ENCODE data around the gene RAPGEF2.
A peak's percentile ranks its signal among the peaks of the same experiment; 100 is the strongest.

The RAPGEF2 gene

GRCh38 chr4:159201168-159201567, 98.3 kb downstream of the RAPGEF2 start:
- DNase-seq = no peak

DNA sequence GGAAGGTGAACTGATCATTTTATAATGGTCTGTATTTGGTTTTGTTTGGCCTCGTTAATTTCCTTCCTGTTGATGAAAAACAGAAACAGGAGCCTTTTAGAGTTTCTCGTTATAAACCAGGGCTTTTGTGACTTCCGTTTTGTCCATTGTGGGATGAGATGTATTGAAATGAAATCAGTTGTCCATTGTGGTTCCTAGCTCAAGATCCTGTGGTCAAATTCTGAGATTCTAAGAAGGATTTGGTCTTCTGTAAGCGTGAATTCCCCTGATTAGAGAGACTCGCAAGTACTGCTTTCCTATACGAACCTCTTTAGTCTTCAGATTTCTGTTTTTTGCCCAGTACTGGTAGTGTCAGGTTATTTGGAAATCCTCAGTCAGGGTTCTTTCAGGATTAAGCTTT, 101.7 kb downstream of the RAPGEF2 start:
- no peak for DNase-seq

DNA sequence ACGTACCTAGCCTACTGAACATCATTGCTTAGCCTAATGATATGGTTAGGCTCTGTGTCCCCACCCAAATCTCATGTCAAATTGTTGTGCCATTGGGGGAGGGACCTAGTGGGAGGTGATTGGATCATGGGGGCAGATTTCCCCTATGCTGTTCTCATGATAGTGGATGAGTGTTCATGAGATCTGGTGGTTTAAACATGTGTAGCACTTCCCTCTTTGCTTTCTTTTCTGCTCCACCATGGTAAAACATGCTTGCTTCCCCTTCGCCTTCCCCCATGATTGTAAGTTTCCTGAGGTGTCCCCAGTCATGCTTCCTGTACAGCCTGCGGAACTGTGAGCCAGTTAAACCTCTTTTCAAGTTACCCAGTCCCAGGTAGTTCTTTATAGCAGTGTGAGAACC, 102.6 kb downstream of the RAPGEF2 start:
- no peak for DNase-seq

DNA sequence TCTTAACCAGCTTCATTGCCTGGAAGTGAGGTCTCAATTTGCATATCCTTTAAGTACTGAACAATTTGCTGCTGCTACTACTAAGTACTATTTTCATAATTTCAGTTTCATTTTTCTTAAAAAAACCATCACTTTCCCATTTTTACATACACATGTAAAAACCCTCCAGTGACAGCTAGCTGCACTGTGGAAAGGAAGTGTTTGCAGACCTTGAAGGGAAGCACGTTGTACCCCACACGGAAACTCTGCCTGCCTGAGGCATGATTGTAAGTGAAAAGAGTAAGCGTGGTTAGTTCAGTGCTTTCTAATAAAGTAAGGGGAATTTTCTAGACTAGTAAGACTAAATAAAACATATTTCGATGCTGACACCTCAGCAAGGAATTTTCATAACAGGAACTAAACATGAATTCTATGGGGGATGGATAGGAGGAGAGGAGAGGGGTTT, 103.6 kb downstream of the RAPGEF2 start:
- no peak for DNase-seq

DNA sequence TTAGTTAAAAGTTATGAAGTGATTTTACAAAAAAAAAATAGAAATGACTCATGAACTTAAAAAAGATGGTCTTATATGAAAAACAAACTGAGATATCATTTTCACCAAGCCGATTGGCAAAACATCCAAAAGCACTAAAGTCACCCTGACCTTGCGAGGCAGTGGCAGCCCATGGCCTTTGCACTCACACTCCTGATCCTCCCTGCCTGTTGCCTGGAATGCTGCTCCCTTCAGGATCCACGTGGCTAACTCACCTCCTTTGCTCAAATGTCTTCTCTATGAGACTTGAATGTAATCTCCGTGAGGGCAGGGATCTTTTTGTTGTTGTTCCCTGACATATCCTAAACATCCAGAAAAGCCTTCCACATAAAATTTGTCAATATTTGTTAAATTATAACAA, 106.4 kb downstream of the RAPGEF2 start:
- DNase-seq = no peak

- DNase-seq = no peak
Observed at GRCh38 chr4:159210975-159211374, 108.1 kb downstream of the RAPGEF2 start.

- no peak for DNase-seq
Observed at GRCh38 chr4:159212675-159213293, 109.9 kb downstream of the RAPGEF2 start.

GRCh38 chr4:159216834-159217233, 114.0 kb downstream of the RAPGEF2 start:
- DNase-seq = no peak

- no peak for DNase-seq
Observed at GRCh38 chr4:159219862-159220261, 117.0 kb downstream of the RAPGEF2 start.

GRCh38 chr4:159220353-159220752, 117.5 kb downstream of the RAPGEF2 start:
- no peak for DNase-seq

GRCh38 chr4:159221280-159221679, 118.4 kb downstream of the RAPGEF2 start:
- DNase-seq = no peak

GRCh38 chr4:159222043-159222552, 119.2 kb downstream of the RAPGEF2 start:
- DNase-seq = no peak

DNA sequence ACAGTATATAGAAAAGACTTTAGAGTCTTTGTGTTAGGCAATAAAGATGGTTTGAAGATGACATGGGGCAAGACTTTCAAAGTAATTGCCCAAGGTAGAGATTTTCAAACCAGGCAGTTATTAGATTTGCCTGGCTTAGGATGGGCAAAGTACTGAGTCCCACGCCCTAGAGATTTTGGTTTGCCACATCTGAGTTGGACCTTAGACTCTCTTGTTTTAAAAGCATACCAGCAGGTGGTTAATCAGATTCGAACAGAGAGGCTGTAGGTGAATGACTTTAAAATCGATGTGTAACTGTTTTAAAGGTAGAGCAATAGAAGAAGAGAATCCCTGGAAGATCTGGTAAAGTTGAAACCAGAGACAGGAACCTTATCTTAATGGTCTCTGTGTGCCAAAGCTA, 121.5 kb downstream of the RAPGEF2 start:
- DNase-seq = no peak

GRCh38 chr4:159227378-159227777, 124.5 kb downstream of the RAPGEF2 start:
- DNase-seq = peak; percentile 78

- DNase-seq = no peak
Observed at GRCh38 chr4:159227984-159228383, 125.1 kb downstream of the RAPGEF2 start.

DNA sequence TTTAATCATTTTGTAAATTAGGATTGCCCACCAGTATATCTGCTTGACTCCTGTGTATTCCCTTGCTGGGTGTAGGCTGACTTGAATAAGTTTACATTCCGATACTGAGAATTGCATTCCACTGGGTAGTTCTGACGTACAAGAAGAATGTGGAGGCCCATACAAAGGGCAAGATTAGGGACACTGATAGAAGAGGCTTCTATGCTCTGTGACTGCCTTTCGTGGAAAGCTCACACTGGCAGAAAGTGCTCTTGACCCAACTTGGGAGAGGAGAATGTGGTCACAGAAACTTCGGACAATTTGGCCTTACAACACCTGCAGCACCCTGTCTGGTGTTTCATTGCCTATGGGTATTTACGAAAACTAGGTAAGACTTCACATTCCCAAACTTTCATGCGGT, 126.3 kb downstream of the RAPGEF2 start:
- DNase-seq = no peak

GRCh38 chr4:159232465-159233106, 129.7 kb downstream of the RAPGEF2 start:
- peak; percentile 16 for DNase-seq

- no peak for DNase-seq
Observed at GRCh38 chr4:159235779-159236368, 133.0 kb downstream of the RAPGEF2 start.

DNA sequence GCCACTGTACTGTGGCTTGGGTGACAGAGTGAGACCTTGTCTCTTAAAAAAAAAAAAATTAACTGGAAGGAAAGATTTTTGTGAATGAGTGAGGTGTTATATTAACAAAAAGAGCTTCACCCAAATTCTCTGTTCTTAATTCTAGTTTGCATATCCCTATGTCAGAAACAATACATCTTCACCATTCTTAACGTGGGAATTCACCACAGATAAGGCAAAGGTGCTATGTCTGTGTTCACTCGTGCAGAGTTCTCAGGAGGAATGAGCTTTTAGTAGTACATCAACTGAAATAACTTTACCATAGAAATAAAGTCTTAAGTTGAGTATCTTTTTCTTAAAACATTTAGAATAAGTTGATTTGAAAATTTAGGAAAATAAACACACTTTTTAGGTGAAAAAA, 135.1 kb downstream of the RAPGEF2 start:
- no peak for DNase-seq

- peak; percentile 22 for DNase-seq
Observed at GRCh38 chr4:159238631-159239030, 135.8 kb downstream of the RAPGEF2 start.

GRCh38 chr4:159239629-159240028, 136.8 kb downstream of the RAPGEF2 start:
- no peak for DNase-seq

DNA sequence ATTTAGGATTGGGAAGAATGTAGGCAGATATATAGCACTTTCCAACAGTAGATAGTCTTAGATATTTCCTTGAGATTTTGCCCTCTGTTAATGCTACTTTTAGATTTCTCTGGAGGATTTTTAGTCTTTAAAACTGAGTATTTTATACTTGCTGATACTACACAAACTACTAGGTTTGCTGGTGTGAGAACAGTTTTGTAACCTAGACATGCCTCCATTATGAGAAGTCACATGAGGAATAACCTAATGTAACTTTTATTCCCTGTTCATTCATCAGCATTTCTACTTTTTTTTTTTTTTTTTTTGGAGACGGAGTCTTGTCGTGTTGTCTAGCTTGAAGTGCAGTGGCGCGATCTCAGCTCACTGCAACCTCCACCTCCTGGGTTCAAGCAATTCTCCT, 137.2 kb downstream of the RAPGEF2 start:
- no peak for DNase-seq

- DNase-seq = no peak
Observed at GRCh38 chr4:159240687-159241086, 137.8 kb downstream of the RAPGEF2 start.

GRCh38 chr4:159242427-159242826, 139.5 kb downstream of the RAPGEF2 start:
- DNase-seq = no peak
